Panc1 (cell line): Measurements from ENCODE around the gene RRP12. TPM values are rescaled to one million over a fixed set of nuclear protein-coding genes. Genes with fewer than 3 reads are reported as not detected.

ENCODE experiments used
- ATAC-seq: fragments of 200-7000 bp; cut with Tn5 transposase; 2 replicates; pipeline ENCODE4 v1.9.1; 2020; ENCODE audit warnings: mild to moderate bottlenecking, moderate library complexity
- BruUV-seq: library from RNA; stranded (reverse); fragments of 400-500 nt; replicated peaks from 2 replicates; lab custom pipeline; 2021; lab: Mats Ljungman, UMichigan
- CTCF ChIA-PET: fragments of 300-600 bp; sonication (Branson Sonifier 250); formaldehyde crosslinking; loops from one replicate; lab custom pipeline; 2022; ENCODE audit warnings: antibody characterized with exemption; lab: Charles Lee
- POLR2A ChIA-PET: fragments of 300-600 bp; sonication (Branson Sonifier 250); formaldehyde crosslinking; loops from one replicate; lab custom pipeline; 2022; ENCODE audit warnings: antibody characterized with exemption; lab: Charles Lee
- DNase-seq: peaks from one replicate; pipeline ENCODE4 v3.0.0-alpha.2; 2010; ENCODE audit warnings: low read depth, low spot score
- H3K27ac ChIP-seq: 2 replicates; pipeline ENCODE4 v1.5.1; 2011; ENCODE audit warnings: mild to moderate bottlenecking, low read length, inconsistent platforms
- H3K27me3 ChIP-seq: fragments of 200-500 bp; sonication (Bioruptor generic); 2 replicates; pipeline ENCODE4 v1.6.0; 2014; ENCODE audit warnings: low read length, inconsistent platforms; ENCODE audit not compliant: control insufficient read depth, insufficient read depth
- H3K36me3 ChIP-seq: fragments of 200-500 bp; sonication (Bioruptor generic); 2 replicates; pipeline ENCODE4 v1.5.1; 2014; ENCODE audit warnings: inconsistent platforms, mild to moderate bottlenecking, low read length, moderate library complexity; ENCODE audit not compliant: control insufficient read depth, insufficient read depth
- H3K4me1 ChIP-seq: 2 replicates; pipeline ENCODE4 v1.5.1; 2011; ENCODE audit warnings: inconsistent platforms, mild to moderate bottlenecking, low read length, moderate library complexity; ENCODE audit not compliant: control insufficient read depth, insufficient read depth
- H3K4me3 ChIP-seq, 2 experiments: 2 replicates each; pipeline ENCODE4 v1.5.1; 2011 to 2012; ENCODE audit warnings: low read depth in 2 of 2, low read length in 2 of 2, mild to moderate bottlenecking in 2 of 2, inconsistent platforms in 1 of 2, moderate library complexity in 1 of 2
- H3K9me3 ChIP-seq: fragments of 200-500 bp; sonication (Bioruptor generic); 2 replicates; pipeline ENCODE4 v1.5.1; 2014; ENCODE audit warnings: low read depth, mild to moderate bottlenecking, inconsistent platforms, low read length, moderate library complexity; ENCODE audit not compliant: control insufficient read depth, insufficient read depth
- CTCF ChIP-seq: fragments of 450-650 bp; IDR thresholded peaks from 2 replicates; pipeline ENCODE4 v1.5.1; 2017; ENCODE audit warnings: mild to moderate bottlenecking
- POLR2AphosphoS5 ChIP-seq: IDR thresholded peaks from 2 replicates; pipeline ENCODE4 v1.6.1; 2012; ENCODE audit warnings: mild to moderate bottlenecking, low read depth, low read length, moderate library complexity
- REST ChIP-seq, 2 experiments: IDR thresholded peaks; 2 replicates each; pipeline ENCODE4 v1.6.1; 2011 to 2012; ENCODE audit warnings: low read depth in 2 of 2, control low read depth in 1 of 2, low read length in 1 of 2, mild to moderate bottlenecking in 1 of 2, moderate library complexity in 1 of 2; ENCODE audit not compliant: insufficient read depth in 1 of 2
- SIN3A ChIP-seq: IDR thresholded peaks from 2 replicates; pipeline ENCODE4 v1.6.1; 2012; ENCODE audit warnings: low read depth, mild to moderate bottlenecking, low read length, moderate library complexity, borderline replicate concordance; ENCODE audit not compliant: insufficient read depth
- TCF7L2 ChIP-seq: IDR thresholded peaks from 2 replicates; pipeline ENCODE4 v1.6.1; 2011; ENCODE audit warnings: mild to moderate bottlenecking, low read depth, low read length, inconsistent platforms
- in situ Hi-C: cut with HindIII; loops from 2 replicates; pipeline ENCODE4 v1.10.0; 2016; ENCODE audit warnings: low sequenced_read_pairs, low pct_unique_long_range_greater_than_20kb
- intact Hi-C: fragments of 100-400 bp; cut with micrococcal nuclease; formaldehyde crosslinking; loops from one replicate; pipeline ENCODE4 v1.10.0; 2022; ENCODE audit not compliant: unreplicated experiment
- total RNA-seq: library from RNA; stranded (reverse); gene quantifications from one replicate; pipeline ENCODE4 v1.2.1, GENCODE V29; 2021; ENCODE audit not compliant: unreplicated experiment

The RRP12 gene
- total RNA-seq, 1 experiment from 2014 or later: 94.9 TPM

DNA sequence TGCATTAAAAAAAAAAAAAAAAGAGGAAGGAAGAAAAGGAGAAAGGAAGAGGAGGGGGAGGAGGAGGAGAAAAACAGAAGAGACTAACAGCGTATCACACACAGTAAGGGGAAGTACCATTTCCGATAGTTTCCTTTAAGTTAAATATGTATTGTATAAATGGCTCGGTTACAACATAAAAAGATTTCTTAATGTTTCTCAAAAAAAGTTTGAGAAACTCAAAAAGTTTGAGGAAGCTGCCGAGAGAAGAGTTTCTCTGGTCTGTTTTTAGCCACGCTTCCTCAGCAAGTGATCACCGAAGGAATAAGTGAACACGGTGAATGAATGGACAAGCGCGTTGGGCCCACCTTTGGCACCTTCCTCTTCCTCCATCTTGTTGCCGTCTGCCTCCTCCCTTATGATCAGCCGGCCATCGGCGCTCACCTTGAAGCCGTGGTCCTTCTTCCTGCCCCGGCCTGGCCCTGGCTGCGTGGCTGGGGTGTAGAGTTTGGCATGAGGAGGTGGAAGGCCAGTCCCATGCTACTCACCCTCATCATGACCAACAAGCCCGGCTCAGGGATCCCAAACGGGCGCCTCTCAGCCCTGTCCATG, 35.3 kb downstream of the RRP12 start:
- TF ChIP-seq REST (IDR thresholded peaks at IDR 0.05; ENCODE audit: insufficient read depth in 1 of 2, low read depth in 2 of 2, low read length in 1 of 2): no peak
- TF ChIP-seq POLR2AphosphoS5: no peak
- TF ChIP-seq TCF7L2: no peak
- no peak for TF ChIP-seq SIN3A
- no peak for TF ChIP-seq CTCF
- Histone ChIP-seq H3K27me3 (no peaks in the 10 kb centered on the region), H3K9me3 (no peaks in the 10 kb centered on the region), H3K4me3 (no peak overlapping the region), H3K4me1 (no peaks in the 10 kb centered on the region), H3K36me3 (peaks cover 21% of the 10 kb centered on the region), H3K27ac (no peak overlapping the region)
- in situ Hi-C loops (no loop called here), intact Hi-C loops (no loop called here)
- CTCF ChIA-PET: interaction anchor here (0.5 kb wide), 1 partner anchor 34 kb away, joined by 8 read pairs; no protein-coding TSS in a partner anchor
- DNase-seq (no peak), ATAC-seq (no peak)
- BruUV-seq: no TSS peak
- POLR2A ChIA-PET: no interaction called here

DNA sequence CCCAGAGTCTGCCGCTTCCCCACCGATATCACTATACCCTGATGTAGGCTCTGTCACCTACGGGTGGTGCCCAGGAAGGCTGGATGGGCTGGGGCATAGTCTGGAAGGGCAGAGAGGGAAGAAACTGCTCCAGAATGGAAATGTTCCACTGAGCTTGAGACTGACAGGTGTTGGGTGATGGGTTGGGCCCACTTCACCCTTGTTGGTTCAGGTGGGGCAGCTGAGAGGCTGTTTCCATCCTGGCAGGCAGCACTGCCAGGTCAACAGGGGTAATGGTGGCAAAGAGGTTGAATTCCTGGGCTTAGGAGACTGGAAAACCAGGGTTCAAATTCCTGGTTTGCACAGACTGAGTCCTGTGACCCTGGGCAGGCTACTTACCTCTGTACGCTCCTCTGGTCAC, 38.1 kb downstream of the RRP12 start:
- H3K4me1 ChIP-seq: no peaks in the 10 kb centered on the region
- TF ChIP-seq SIN3A: no peak
- no peak for TF ChIP-seq POLR2AphosphoS5
- TF ChIP-seq TCF7L2: no peak
- no peak overlapping the region for H3K4me3 ChIP-seq
- POLR2A ChIA-PET: no interaction called here
- no peaks in the 10 kb centered on the region for H3K27me3 ChIP-seq
- in situ Hi-C loops: no loop called here
- H3K9me3 ChIP-seq: no peaks in the 10 kb centered on the region
- CTCF ChIA-PET: interaction anchor here (1.0 kb wide), 1 partner anchor 85 kb away, joined by 3 read pairs; no protein-coding TSS in a partner anchor
- no peak overlapping the region for H3K27ac ChIP-seq
- intact Hi-C loops: no loop called here
- ATAC-seq (no peak), DNase-seq (no peak)
- peaks cover 13% of the 10 kb centered on the region for H3K36me3 ChIP-seq
- BruUV-seq: no TSS peak
